Hepatocyte (in vitro differentiated cells): ENCODE measurements around the gene AAGAB. TPM values are rescaled to one million over a fixed set of nuclear protein-coding genes. Genes with fewer than 3 reads are reported as not detected.
A peak's percentile ranks its signal among the peaks of the same experiment; 100 is the strongest.

Experiments
- DNase-seq: peaks from one replicate; pipeline ENCODE4 v3.0.0-alpha.2; 2016; ENCODE audit warnings: low spot score
- H2AFZ ChIP-seq: fragments of 200-600 bp; sonication (generic); 2 replicates; pipeline ENCODE4 v1.6.0; 2016; ENCODE audit warnings: antibody characterized with exemption, mild to moderate bottlenecking
- H3K27ac ChIP-seq: fragments of 200-600 bp; sonication (generic); 2 replicates; pipeline ENCODE4 v1.5.1; 2016; ENCODE audit warnings: mild to moderate bottlenecking
- H3K27me3 ChIP-seq: fragments of 200-600 bp; sonication (generic); 2 replicates; pipeline ENCODE4 v1.6.1; 2016
- H3K36me3 ChIP-seq: fragments of 200-600 bp; sonication (generic); replicated peaks from 2 replicates; pipeline ENCODE4 v1.5.1; 2016; ENCODE audit warnings: low read depth; ENCODE audit not compliant: insufficient read depth
- H3K4me1 ChIP-seq: fragments of 200-600 bp; sonication (generic); 2 replicates; pipeline ENCODE4 v1.5.1; 2016; ENCODE audit warnings: mild to moderate bottlenecking, moderate library complexity; ENCODE audit not compliant: insufficient read depth
- H3K4me2 ChIP-seq: fragments of 200-600 bp; sonication (generic); 2 replicates; pipeline ENCODE4 v1.6.0; 2016
- H3K4me3 ChIP-seq: fragments of 200-600 bp; sonication (generic); 2 replicates; pipeline ENCODE4 v1.5.1; 2016; ENCODE audit warnings: mild to moderate bottlenecking
- H3K79me2 ChIP-seq: fragments of 200-600 bp; sonication (generic); 2 replicates; pipeline ENCODE4 v1.6.0; 2017; ENCODE audit warnings: mild to moderate bottlenecking
- H3K9me2 ChIP-seq: fragments of 200-600 bp; sonication (generic); replicated peaks from 2 replicates; pipeline ENCODE4 v1.6.0; 2017; ENCODE audit warnings: mild to moderate bottlenecking; ENCODE audit not compliant: insufficient read depth
- H3K9me3 ChIP-seq: fragments of 200-600 bp; sonication (generic); 2 replicates; pipeline ENCODE4 v1.5.1; 2016; ENCODE audit warnings: low read depth, mild to moderate bottlenecking
- H4K20me1 ChIP-seq: fragments of 200-600 bp; sonication (generic); 2 replicates; pipeline ENCODE4 v1.6.0; 2016; ENCODE audit warnings: mild to moderate bottlenecking; ENCODE audit not compliant: insufficient read depth, poor library complexity, severe bottlenecking
- CTCF ChIP-seq: fragments of 200-600 bp; sonication (generic); IDR thresholded peaks from 2 replicates; pipeline ENCODE4 v1.5.1; 2016; ENCODE audit warnings: antibody characterized with exemption, mild to moderate bottlenecking; ENCODE audit not compliant: poor library complexity
- EZH2 ChIP-seq: fragments of 200-600 bp; sonication (generic); IDR thresholded peaks from 2 replicates; pipeline ENCODE4 v1.6.1; 2016; ENCODE audit warnings: antibody characterized with exemption, mild to moderate bottlenecking, borderline replicate concordance
- EZH2phosphoT487 ChIP-seq: fragments of 200-600 bp; sonication (generic); IDR thresholded peaks from one replicate; pipeline ENCODE4 v1.6.1; 2018; ENCODE audit warnings: antibody characterized with exemption, mild to moderate bottlenecking, low read depth, moderate library complexity; ENCODE audit not compliant: unreplicated experiment, severe bottlenecking
- WGBS: methylation state at CpG from one replicate; pipeline ENCODE4 v1.1.6; 2016; ENCODE audit warnings: low lambda C conversion rate; ENCODE audit errors: missing lambda C conversion rate; 5-methylcytosine and 5-hydroxymethylcytosine counted together
- polyA plus RNA-seq: library from polyadenylated mRNA; unstranded; fragments of >200 nt; fragmentation: Nextera tagmentation; extraction: Ambion mirVana; gene quantifications from 2 replicates; pipeline ENCODE4 v1.2.1, GENCODE V29; 2016
- total RNA-seq: library from RNA; depleted of rRNA; stranded (reverse); fragments of >200 nt; gene quantifications from 2 replicates; pipeline ENCODE4 v1.2.3, GENCODE V29; 2014

The AAGAB gene
- total and polyA plus RNA-seq, 2 experiments from 2014 or later = 30.8 to 36.2 TPM

- H3K27me3 ChIP-seq = no peaks in the 10 kb centered on the region
- H3K27ac ChIP-seq = no peak overlapping the region
- TF ChIP-seq CTCF (peak; percentile 3), EZH2phosphoT487 (no peak)
- H3K4me1 ChIP-seq = peaks cover 36% of the 10 kb centered on the region
- no peaks in the 10 kb centered on the region for H4K20me1 ChIP-seq
- no peak overlapping the region for H3K4me3 ChIP-seq
- H3K4me2 ChIP-seq = no peak overlapping the region
- 95% methylated on average over 10 of the region's 10 CpGs for WGBS
- no peak overlapping the region for H2AFZ ChIP-seq
- no peaks in the 10 kb centered on the region for H3K9me2 ChIP-seq
- no peaks in the 10 kb centered on the region for H3K9me3 ChIP-seq
- no peak for DNase-seq
- peaks cover 3% of the 10 kb centered on the region for H3K36me3 ChIP-seq
- peaks cover 6% of the 10 kb centered on the region for H3K79me2 ChIP-seq
Measured at GRCh38 chr15:67180514-67181191, 73.8 kb downstream of the AAGAB start.

GRCh38 chr15:67180035-67180434, 74.4 kb downstream of the AAGAB start:
- H3K79me2 ChIP-seq = peaks cover 6% of the 10 kb centered on the region
- DNase-seq = no peak
- H3K36me3 ChIP-seq = peaks cover 3% of the 10 kb centered on the region
- H2AFZ ChIP-seq = no peak overlapping the region
- H4K20me1 ChIP-seq = no peaks in the 10 kb centered on the region
- peaks cover 41% of the 10 kb centered on the region for H3K4me1 ChIP-seq
- H3K27me3 ChIP-seq = no peaks in the 10 kb centered on the region
- H3K4me2 ChIP-seq = no peak overlapping the region
- H3K9me2 ChIP-seq = no peaks in the 10 kb centered on the region
- no peak overlapping the region for H3K4me3 ChIP-seq
- 94% methylated on average over 11 of the region's 11 CpGs for WGBS
- peak overlapping the region; percentile 79 for H3K27ac ChIP-seq
- no peaks in the 10 kb centered on the region for H3K9me3 ChIP-seq
- TF ChIP-seq EZH2 (no peak), CTCF (no peak), EZH2phosphoT487 (no peak)

GRCh38 chr15:67179411-67179995, 75.0 kb downstream of the AAGAB start:
- Histone ChIP-seq H3K27ac (peak overlapping the region; percentile 79), H3K9me3 (no peaks in the 10 kb centered on the region), H3K4me2 (no peak overlapping the region), H3K4me1 (peaks cover 42% of the 10 kb centered on the region), H3K79me2 (peaks cover 6% of the 10 kb centered on the region), H3K27me3 (no peaks in the 10 kb centered on the region), H4K20me1 (no peaks in the 10 kb centered on the region), H3K9me2 (no peaks in the 10 kb centered on the region), H3K4me3 (no peak overlapping the region), H3K36me3 (peaks cover 3% of the 10 kb centered on the region), H2AFZ (no peak overlapping the region)
- DNase-seq = no peak
- 95% methylated on average over 9 of the region's 9 CpGs for WGBS
- TF ChIP-seq CTCF (no peak), EZH2phosphoT487 (no peak), EZH2 (no peak)
